GM18868 (cell line): Measurements from ENCODE around the gene PXDN.

Experiments
- ATAC-seq: cut with Tn5 transposase; IDR thresholded peaks from one replicate; pipeline ENCODE4 v1.9.1; 2021; ENCODE audit warnings: mild to moderate bottlenecking, moderate library complexity; ENCODE audit not compliant: unreplicated experiment

PXDN gene

GRCh38 chr2:1670636-1671035, 73.7 kb downstream of the PXDN start:
- ATAC-seq = no peak

- no peak for ATAC-seq
Observed at GRCh38 chr2:1665761-1666505, 78.4 kb downstream of the PXDN start.

- no peak for ATAC-seq
Observed at GRCh38 chr2:1664698-1665097, 79.6 kb downstream of the PXDN start.

- no peak for ATAC-seq
Observed at GRCh38 chr2:1664076-1664605, 80.2 kb downstream of the PXDN start.

- no peak for ATAC-seq
Observed at GRCh38 chr2:1663621-1664020, 80.7 kb downstream of the PXDN start.

- ATAC-seq = no peak
Observed at GRCh38 chr2:1662606-1663180, 81.6 kb downstream of the PXDN start.

GRCh38 chr2:1661891-1662605, 82.3 kb downstream of the PXDN start:
- ATAC-seq = no peak

GRCh38 chr2:1660656-1661640, 83.4 kb downstream of the PXDN start:
- ATAC-seq = no peak

- ATAC-seq = no peak
Observed at GRCh38 chr2:1659951-1660565, 84.3 kb downstream of the PXDN start.

- ATAC-seq = no peak
Observed at GRCh38 chr2:1658394-1659151, 85.7 kb downstream of the PXDN start.

GRCh38 chr2:1656961-1657841, 87.1 kb downstream of the PXDN start:
- ATAC-seq = no peak

- ATAC-seq = no peak
Observed at GRCh38 chr2:1656326-1656960, 87.9 kb downstream of the PXDN start.

GRCh38 chr2:1655461-1655860, 88.9 kb downstream of the PXDN start:
- no peak for ATAC-seq

- no peak for ATAC-seq
Observed at GRCh38 chr2:1654696-1655374, 89.5 kb downstream of the PXDN start.

- ATAC-seq = no peak
Observed at GRCh38 chr2:1653956-1654695, 90.2 kb downstream of the PXDN start.

- ATAC-seq = no peak
Observed at GRCh38 chr2:1652034-1652790, 92.1 kb downstream of the PXDN start.
